Neural cell (in vitro differentiated cells): ENCODE data around the gene PPM1D.
"Not testable (repeated sequence)": the region's sequence is repeated elsewhere in the genome, so short reads cannot be mapped to it uniquely, and the experiment has no call there.

Source experiments
- EP300 ChIP-seq: fragments of 450-650 bp; conservative IDR thresholded peaks from 2 replicates; pipeline ENCODE4 v1.6.1; 2014; ENCODE audit warnings: antibody characterized with exemption, mild to moderate bottlenecking, moderate library complexity; ENCODE audit not compliant: poor library complexity, severe bottlenecking
- EZH2 ChIP-seq: fragments of 200-600, 300-800 bp; shearing (Covaris generic), sonication (generic); IDR thresholded peaks from 2 replicates; pipeline ENCODE4 v1.6.1; 2014; ENCODE audit warnings: antibody characterized with exemption, low read length, borderline replicate concordance, mild to moderate bottlenecking; ENCODE audit not compliant: insufficient read depth, poor library complexity, severe bottlenecking
- POLR2AphosphoS5 ChIP-seq: IDR thresholded peaks from 2 replicates; pipeline ENCODE4 v1.6.1; 2012
- REST ChIP-seq: IDR thresholded peaks from 2 replicates; pipeline ENCODE4 v1.6.1; 2012; ENCODE audit warnings: borderline replicate concordance
- TAF1 ChIP-seq: IDR thresholded peaks from 2 replicates; pipeline ENCODE4 v1.6.1; 2012; ENCODE audit warnings: low read depth
- TF ChIP-seq, protein P1 (sequence below): fragments of 450-650 bp; IDR thresholded peaks from 2 replicates; pipeline ENCODE4 v1.5.1; 2014; ENCODE audit warnings: antibody characterized with exemption, mild to moderate bottlenecking, moderate library complexity; ENCODE audit not compliant: poor library complexity, severe bottlenecking

GRCh38 chr17:60674637-60675036 lies 74.6 kb downstream of the PPM1D start:
- TF ChIP-seq, protein P1, sequence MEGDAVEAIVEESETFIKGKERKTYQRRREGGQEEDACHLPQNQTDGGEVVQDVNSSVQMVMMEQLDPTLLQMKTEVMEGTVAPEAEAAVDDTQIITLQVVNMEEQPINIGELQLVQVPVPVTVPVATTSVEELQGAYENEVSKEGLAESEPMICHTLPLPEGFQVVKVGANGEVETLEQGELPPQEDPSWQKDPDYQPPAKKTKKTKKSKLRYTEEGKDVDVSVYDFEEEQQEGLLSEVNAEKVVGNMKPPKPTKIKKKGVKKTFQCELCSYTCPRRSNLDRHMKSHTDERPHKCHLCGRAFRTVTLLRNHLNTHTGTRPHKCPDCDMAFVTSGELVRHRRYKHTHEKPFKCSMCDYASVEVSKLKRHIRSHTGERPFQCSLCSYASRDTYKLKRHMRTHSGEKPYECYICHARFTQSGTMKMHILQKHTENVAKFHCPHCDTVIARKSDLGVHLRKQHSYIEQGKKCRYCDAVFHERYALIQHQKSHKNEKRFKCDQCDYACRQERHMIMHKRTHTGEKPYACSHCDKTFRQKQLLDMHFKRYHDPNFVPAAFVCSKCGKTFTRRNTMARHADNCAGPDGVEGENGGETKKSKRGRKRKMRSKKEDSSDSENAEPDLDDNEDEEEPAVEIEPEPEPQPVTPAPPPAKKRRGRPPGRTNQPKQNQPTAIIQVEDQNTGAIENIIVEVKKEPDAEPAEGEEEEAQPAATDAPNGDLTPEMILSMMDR = not testable (repeated sequence)
- not testable (repeated sequence) for TF ChIP-seq EZH2, POLR2AphosphoS5, EP300, TAF1, REST
